GM20431 (cell line): ENCODE data around the gene LRRC1.

Experiments used
- in situ Hi-C: fragments of 300-500 bp; cut with MseI, MboI; formaldehyde crosslinking; loops from one replicate; pipeline ENCODE4 v1.15.0; 2020; ENCODE audit warnings: low sequenced_read_pairs; ENCODE audit not compliant: unreplicated experiment

LRRC1 gene

DNA sequence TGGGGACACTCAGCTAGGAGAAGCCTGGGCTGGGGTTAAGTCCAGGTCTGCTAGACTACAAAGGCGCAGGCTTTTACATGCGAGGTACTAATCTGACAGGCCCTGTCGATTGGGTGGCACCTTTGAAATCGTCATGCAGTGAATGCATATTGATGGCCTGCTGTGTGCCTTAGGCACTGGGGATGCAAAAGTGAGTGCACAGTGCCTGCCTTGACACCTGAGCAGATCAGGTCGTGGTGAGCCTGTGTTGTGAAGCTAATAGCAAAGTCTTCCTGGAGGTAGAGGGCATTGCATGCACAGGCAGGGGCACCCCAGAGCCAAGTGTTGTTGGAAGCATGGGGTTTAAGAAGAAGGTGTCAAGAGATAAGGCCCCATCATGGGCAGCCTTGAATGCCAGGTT lies 16.9 kb downstream of the LRRC1 start:
- in situ Hi-C loops: no loop called here

DNA sequence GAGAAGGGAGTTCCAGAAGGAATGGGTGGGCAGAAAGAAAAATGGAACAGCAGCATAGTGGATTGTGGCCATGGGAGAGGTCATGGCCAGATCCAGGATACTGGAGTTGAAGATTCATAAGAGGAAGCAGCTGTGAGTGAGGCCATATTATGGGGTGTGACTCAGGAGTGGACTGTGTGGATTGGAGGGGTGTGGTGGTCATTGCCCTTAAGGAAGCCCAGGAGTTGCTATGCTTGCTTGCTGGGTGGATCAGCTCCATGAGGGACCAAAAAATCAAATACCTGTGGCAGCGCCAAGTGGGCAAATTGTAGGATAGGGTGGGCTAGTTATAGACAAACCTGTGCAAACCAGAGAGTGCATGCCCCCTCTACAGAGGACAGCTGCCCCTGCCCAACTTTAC lies 18.3 kb downstream of the LRRC1 start:
- in situ Hi-C loops: no loop called here

GRCh38 chr6:53813801-53814200 lies 19.0 kb downstream of the LRRC1 start:
- in situ Hi-C loops: no loop called here

DNA sequence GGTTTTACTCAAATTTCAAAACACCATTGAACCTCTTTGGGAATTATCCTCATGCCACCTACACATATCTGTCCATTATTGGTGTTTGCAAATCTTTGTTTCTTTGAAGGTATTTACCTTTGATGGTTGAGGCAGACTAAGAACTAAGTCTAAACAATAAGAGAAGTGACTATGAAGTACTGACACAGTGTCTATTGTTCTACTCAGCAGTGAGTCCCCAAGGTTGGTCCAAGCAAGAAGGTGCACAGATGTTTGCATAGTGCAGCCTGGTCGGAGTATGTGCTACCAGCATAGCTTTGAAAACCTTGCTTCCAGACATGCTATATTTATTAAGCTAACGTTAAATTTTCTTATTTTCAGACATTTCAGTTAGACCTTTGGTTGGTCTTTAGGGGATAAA lies 19.5 kb downstream of the LRRC1 start:
- in situ Hi-C loops: no loop called here

DNA sequence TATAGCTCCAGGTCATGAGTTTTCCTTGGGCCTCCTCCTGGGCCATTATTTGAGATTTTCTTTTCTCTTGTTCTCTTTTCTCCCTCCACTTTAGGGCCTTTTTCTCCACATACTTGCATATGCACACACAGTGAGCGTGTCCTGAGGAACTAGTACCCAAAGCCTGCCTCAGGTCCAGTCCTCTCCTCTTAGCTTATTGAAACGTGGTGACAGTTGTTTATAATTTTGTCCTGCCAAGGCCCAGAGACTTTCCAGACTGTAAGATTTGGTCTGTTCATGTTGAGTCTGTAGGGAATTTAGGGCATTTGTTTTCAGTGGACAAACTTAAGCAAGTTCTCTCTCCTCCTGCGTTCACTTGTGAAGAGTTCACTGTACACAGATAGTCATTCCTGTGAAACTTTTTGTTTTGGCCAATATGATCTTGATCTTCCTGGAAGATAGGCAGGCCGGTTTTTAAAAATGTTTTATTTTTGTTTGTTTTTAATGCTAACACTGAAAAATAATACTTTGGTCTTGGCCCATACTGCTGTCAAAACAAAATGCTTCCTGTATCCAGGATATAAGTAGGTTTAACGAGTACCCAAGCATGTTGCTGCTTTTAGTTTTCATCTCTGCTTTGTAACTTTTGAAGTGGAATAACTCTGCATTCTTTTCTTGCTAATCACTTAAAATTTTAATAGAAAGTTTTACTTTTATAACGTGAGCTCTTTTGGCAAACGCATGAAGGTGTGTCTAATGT lies 20.7 kb downstream of the LRRC1 start:
- in situ Hi-C loops: no loop called here

DNA sequence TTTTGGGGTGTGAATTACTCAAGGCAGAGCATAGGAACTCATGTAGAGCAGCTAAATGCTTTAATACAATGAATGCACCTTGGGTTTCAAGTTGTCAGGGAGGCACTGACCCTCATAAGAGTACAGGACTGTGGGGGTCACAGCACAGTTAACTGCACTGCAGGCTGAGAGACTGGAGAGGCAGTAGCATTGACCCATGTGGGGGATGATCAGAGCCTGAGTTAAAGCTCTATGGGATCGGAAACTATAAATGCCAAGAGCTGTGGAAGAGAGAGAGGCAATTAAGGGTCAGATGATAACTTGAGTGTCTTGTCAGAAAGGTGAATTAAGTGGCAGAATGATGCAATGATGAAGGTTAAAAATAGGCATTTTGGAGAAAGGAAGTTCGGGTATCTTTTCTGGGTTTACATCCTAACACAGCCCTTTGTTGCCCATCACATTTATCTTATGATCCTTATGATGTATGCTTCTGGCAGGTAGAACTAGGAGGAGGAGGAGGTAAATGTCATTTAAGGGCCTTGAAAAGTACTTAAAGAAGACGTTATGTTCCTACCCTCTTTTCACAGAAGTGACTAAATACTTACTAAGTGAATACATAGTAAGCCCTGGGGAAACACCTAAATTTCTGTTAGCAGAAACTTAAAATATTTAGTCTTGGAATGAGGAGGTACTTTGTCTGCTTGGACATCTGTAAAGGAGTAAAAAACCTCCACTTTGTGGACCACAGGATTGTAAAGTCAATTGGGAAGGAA lies 24.2 kb downstream of the LRRC1 start:
- in situ Hi-C loops: no loop called here

GRCh38 chr6:53822401-53823125 lies 27.8 kb downstream of the LRRC1 start:
- in situ Hi-C loops: no loop called here

- in situ Hi-C loops: no loop called here
These were observed 29.9 kb downstream of the LRRC1 start for GRCh38 chr6:53824714-53825113.

- in situ Hi-C loops: no loop called here
These were observed 30.9 kb downstream of the LRRC1 start for GRCh38 chr6:53825532-53826321.

- in situ Hi-C loops: no loop called here
These were observed 32.7 kb downstream of the LRRC1 start for GRCh38 chr6:53827531-53827930.

DNA sequence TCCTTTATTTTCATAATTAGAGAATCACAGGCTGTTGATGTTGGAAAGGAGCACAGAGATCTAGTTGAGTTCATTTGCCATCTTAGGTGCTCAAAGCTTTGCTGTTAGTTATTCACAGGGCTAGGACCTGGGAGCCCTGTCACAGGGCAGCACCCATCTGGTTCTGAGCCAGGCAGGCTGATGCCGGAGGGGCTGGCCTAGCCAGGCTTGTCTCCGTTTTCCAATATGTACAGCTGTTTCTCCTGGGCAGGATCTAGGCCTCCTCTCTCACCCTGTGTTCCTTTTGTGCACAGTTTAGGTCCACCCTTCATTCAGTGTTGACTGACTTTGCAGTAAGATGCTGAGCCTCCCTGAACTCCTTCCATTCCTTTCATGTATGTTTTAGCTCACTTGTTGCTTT lies 33.4 kb downstream of the LRRC1 start:
- in situ Hi-C loops: no loop called here

GRCh38 chr6:53828966-53829697 lies 34.3 kb downstream of the LRRC1 start:
- in situ Hi-C loops: no loop called here

DNA sequence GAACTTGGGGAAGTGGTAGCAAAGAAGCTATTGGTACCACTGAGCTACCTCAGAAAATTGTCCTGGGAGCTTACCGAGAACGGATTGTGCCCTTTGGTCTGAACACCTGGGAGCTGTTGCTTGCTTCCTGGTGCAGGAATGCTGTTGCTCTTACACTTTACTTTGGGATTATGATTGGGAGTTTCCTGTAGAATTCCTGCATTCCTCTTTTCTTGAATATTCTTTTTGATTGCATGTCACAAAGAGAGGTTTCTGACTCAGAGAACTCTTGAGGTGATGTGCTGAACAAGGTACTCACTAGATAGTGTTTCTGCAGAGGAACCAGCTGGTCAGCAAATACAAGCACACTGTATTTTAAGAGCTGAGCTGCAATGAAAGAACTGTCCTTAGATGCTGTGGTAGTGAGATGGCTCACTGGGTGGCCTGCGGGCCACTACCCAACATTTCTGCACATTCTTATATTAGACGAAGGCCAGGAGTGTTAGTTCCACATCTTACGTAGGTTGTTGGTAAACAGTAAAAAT lies 35.0 kb downstream of the LRRC1 start:
- in situ Hi-C loops: no loop called here

GRCh38 chr6:53830366-53830765 lies 35.6 kb downstream of the LRRC1 start:
- in situ Hi-C loops: no loop called here

GRCh38 chr6:53831081-53831869 lies 36.5 kb downstream of the LRRC1 start:
- in situ Hi-C loops: no loop called here

GRCh38 chr6:53831936-53832660 lies 37.3 kb downstream of the LRRC1 start:
- in situ Hi-C loops: no loop called here

GRCh38 chr6:53833155-53833554 lies 38.4 kb downstream of the LRRC1 start:
- in situ Hi-C loops: no loop called here

DNA sequence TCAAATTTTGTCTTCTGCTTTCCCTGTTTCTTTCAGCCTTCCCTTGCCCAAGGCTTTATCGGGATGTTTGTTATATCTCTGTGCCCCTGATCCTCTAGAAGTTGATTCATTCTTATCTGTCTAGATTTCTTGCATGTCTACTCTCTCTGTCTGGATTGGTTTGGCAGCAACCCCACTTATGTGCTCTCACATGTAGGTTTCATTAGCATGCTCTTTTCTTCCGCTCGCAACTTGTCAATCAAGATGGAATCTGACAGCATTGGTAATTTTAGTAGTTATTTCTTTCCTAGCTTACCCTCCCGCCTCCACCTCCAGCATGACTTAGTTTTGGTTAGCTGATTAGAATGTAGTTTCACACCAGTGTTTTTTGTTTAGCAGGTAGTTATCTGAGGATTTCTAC lies 39.3 kb downstream of the LRRC1 start:
- in situ Hi-C loops: no loop called here
